HG03060 (cell line): ENCODE results near the gene ALG11.
"Not testable (repeated sequence)": the region's sequence is repeated elsewhere in the genome, so short reads cannot be mapped to it uniquely, and the experiment has no call there.

Source experiments
- ATAC-seq: cut with Tn5 transposase; IDR thresholded peaks from one replicate; pipeline ENCODE4 v1.9.1; 2021; ENCODE audit warnings: low read depth, moderate number of reproducible peaks; ENCODE audit not compliant: unreplicated experiment

Gene ALG11, protein sequence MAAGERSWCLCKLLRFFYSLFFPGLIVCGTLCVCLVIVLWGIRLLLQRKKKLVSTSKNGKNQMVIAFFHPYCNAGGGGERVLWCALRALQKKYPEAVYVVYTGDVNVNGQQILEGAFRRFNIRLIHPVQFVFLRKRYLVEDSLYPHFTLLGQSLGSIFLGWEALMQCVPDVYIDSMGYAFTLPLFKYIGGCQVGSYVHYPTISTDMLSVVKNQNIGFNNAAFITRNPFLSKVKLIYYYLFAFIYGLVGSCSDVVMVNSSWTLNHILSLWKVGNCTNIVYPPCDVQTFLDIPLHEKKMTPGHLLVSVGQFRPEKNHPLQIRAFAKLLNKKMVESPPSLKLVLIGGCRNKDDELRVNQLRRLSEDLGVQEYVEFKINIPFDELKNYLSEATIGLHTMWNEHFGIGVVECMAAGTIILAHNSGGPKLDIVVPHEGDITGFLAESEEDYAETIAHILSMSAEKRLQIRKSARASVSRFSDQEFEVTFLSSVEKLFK

DNA sequence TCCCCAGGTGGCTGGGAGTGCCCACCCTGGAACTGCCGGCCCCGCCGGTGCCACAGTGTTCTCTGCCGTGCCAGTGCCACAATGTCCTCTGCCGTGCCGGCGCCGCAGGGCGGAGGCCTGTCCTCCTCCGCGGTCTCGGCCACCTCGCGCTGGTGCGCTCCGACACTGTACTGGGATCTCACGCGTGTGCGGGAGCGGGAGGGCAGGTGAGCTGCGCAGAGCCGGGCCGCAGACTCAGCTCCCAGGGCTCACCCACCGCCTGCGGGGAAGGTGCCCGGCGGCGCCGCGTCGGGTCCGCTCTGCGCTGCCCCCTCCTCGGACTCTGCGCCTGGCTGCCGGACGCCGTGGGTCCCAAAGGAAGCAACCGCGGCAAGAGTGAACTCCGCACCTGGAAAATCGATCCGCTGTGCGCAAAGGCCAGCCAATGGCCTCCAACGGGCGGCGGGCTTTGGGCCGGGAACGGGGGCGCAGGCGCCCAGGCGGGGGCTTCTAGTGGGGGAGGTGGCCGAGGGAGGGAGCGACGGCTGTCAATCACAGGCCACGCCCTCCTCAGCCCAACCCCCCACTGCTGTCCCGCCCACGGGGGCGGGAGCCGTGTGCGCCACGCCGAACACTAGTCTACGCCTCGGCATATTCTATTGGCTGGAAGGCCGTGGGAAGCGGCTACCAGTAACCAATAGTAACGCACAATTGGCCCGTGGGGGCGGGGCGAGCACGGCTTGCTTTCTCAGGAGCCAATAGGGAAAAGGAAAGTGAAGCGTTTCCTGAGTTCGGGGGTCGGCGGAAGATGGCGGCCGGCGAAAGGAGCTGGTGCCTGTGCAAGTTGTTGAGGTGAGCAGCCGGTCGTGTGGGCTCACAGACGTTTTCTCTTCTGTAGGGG is at the start of gene ALG11:
ALG11 (plus strand) TSS at position 767 of the 880 bp plus-strand sequence; CDS start at position 788, 21 bp downstream.
- ATAC-seq, result peak; percentile 98

DNA sequence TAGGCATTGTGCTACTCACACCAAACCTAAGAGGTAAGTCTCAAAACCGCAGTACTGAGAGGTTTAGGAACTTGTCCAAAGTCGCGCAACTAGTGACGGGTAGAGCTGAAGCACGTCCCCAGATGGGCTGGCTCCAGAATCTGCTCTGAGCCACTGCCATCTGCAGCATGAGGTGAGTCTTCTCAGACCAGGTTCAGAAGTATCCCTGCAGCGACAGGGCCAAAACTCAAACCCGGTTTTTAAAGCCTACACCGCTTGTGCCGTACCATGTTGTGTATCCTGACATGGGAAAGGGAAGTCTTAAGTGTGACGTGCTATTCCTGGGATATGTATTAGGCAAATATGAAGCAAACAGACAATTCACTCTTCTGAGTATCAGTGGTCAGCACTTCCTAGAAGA is 46.0 kb upstream of the ALG11 start:
- no peak for ATAC-seq

DNA sequence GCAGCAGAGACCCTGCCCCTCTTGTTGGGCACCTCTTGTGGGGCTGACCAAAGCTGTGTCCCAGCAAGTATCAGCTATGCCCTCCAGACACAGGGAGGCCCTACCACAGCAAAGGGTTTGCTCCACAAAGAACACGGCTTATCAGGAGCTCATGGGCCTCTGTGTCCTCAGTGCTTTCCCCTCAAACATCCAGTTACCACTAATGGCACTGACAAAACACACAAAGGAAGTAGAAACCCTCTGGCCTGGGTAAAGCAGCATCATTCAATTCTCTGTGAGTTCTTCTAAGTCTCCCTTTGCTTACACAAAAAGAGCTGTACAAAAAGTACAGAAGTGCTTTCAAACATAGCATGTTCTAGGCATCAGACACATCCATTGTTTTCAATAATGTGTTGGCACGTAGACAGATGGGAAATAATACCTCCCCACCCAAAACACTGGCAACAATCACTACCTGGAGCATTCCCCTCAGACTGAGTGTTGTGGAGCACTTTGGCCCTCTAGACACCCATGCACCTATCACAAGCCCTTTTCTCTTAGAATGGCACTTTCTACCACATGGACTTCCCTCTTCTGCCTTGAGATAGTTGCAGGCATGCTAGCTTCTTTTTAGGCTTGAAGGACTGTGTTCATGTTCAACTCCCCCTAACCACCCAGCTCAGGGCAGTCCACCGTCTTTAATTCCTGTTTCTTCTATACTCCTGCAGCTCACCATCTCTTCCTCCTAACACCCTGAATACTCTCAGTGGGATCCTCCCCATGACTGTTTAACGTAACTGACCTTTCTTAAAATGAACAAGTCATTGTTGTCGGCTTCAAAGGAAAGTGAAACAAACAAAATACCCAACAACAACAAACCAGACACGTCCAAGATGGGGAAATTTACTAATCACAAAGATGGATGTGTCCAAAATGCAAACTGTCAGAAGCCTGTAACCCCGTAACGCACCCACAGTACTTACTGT is 44.4 kb upstream of the ALG11 start:
- ATAC-seq, result no peak

DNA sequence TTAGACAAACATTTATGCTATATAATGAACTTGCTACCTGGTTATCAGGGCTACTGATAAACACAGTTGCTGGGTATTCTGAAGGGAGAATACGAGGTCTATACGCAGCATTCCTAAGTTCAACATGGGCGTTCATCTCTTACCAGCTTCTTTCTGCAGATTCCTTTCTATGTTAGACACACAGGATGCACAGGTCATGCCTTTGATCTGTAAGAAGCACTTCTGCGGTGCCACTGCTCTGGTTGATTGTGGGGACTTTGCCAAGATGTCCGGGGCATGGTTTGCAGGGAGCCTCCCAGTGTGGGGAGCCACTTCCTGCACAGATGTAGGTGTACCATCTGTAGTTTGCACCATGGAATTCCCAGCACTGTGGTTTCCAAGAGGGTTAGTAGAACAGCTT is 41.8 kb upstream of the ALG11 start:
- ATAC-seq, result no peak

DNA sequence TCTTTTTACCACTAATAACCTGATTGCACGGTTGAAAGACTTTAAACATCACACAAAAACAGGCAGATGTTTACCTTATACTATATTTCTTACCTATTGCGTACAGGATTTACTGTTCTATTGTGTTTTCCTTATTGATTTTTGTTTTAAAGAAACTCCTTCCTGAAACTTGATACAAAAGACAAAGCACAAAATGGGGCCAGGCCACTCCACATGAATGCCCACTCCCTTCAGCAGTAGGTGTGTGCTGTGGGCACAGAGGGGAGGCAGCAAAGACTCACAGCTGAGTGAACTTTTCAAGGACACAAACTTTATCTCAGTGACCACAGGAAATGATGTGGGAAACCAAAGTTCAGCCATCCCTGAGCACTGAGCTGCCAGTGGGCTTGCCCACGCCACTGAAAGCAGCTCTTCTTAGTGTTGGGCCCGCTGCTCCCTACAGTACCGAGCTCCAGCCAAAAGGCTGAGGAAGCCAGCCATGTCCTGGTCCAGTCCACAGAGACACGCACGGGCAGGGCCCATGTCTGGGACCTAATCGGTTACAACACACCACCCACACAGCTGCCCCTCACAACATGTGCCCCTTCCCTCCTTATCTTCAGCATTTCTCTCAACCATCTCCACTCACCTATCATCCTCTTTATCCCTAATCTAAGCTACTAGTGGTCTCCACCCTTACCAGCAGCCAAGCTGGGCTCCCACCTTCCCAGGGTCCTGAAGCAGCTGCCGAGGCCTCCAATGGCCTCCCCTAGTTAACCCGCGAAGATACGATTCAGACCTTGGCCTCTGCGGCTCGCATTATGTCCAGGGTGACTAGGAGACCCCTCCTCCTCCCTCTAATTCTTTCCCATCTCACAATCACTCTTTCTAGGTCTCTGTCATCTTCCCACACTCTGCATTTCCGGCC is 40.4 kb upstream of the ALG11 start:
- no peak for ATAC-seq

DNA sequence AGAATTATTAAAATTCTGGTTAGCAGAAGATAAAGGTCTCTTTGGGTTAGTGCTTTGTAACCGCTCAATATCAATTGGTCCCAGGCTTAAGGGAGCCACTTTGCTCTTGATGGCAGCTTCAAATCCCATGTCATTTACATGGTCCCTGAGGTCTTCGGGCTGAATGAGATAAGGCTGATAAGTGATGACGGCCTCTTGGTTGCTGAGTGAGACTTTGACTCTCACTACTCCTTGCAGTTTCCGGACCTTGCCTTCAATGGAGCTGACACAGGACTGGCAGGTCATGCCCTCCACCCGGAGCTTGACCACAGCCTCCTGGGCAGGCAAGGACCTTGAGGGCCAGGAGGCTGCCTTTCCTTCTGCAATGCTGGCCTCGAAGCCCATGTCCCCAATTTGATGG is 37.7 kb upstream of the ALG11 start:
- no peak for ATAC-seq

DNA sequence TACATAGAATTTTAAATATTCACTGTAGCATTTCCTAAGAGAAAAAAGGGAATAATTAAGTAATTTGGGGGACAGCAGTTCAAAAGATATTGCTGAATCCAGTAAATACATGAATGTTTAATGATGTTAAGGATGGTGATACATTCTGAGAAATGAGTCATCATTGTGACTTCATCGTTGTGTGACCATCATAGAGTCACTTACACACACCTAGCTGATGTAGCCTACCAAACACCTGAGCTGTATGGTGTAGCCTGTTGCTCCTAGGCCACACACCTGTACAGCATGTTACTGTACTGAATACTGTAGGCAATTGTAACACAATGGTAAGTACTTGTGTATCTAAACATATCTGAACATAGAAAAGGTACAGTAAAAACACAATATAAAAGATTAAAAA is 35.8 kb upstream of the ALG11 start:
- ATAC-seq, result no peak

DNA sequence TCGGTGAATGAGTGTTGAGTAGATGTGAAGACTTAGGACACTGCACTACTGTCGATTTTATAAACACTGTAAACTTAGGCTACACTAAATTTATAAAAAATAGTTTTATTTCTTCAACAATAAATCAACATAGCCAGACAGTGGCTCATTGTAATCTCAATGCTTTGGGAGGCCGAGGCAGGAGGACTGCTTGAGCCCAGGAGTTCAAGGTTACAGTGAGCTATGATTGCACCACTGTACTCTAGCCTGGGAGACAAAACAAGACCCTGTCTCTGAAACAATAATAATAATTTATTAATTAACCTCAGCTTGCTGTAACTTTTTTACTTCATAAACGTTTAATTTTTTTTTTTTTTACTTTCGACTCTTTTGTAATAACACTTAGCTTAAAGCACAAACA is 35.3 kb upstream of the ALG11 start:
- no peak for ATAC-seq

DNA sequence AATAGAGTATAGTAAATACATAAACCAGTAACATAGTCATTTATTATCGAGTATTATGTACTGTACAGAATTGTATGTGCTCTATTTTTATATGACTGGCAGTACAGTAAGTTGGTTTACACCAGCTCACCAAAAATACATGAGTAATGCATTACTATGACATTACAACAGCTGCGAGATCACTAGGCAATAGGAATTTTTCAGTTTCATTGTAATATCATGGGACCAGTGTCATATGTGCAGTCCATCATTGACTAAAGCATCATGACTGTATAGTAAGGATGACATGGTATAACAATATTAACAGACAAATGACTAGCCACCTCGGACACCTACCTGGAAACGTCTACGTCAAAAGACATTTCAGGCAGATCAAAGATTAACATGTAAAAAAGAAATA is 34.6 kb upstream of the ALG11 start:
- no peak for ATAC-seq

DNA sequence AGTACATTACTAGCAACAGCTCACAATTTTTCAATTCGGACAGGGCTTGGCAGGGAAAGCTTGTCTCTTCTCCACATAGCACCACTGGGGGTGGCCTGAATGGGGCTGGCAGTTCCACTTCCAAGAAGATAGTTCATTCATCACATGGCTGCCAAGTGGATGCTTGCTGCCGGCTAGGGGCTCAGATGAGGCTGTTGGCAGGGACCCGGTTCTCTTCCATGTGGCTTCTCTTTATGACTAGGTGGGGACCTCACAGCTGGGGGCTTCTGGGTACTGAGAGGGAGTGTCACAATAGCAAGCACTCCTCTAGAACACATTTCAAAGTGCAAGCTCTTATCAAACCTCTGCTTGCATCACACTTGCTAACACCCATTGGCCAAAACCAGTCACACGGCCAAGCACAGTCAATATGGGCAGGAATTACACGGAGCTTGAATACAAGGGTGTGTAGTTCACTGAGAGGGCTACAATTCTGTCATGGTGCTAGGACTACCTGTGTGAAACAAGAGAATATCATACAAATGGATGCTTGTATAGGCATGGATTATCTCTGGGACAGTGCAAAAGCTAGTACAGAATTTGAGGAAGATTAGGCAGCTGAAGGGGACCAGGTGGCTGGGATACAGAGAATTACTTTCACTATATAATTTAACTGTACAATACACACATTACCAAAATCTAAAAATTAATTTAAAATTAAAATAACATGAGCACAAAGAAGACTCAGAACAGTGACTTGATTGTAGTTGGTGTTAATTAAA is 33.2 kb upstream of the ALG11 start:
- ATAC-seq, result no peak

DNA sequence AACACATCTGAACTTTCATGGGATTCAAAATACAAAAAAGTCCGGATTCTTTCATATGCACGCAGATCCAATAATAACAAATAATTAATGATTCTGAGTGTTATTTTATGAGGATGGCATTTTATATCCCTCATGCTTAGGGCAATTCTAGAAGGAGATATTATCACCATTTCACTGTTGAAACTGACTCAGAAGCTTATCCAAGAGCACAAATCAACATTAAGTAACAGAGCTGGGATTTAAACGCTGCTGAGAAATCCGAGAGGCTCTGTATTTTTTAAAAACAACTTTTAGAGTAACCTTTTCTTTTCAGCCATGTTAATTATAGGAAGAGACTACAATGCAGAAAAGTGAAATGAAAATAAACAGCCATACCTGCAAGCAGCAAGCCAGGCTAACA is 31.3 kb upstream of the ALG11 start:
- no peak for ATAC-seq

DNA sequence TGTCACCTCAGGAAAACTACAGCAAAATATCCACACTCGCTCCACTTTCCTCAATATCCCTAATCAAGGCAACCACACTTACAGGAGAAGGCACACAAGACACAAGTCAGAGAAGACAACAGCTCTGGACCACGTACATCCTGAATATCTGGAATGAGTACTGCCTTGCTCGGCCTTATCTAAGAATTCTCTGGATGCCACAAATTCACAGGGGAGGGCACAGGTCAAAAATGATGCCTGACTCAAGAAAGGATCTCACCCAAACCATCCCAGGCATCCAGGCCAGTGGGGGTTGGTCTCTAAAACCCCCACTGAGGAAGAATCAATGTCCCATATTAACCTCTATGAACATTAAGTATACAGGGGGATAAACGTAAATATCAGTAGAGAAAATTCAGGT is 30.8 kb upstream of the ALG11 start:
- ATAC-seq, result no peak

DNA sequence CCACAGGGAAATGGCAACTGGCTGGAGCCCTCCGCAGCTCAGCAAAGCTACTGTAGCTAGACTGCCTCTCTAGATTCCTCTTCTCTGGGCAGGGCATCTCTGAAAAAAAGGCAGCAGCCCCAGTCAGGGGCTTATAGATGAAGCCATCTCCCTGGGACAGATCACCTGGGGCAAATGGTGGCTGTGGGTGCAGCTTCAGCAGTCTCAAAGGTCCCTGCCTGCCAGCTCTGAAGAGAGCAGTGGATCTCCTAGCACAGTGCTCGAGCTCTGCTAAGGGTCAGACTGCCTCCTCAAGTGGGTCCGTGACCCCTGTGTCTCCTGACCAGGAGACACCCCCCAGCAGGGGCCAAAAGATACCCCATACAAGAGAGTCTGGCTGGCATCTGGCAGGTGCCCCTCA is 28.9 kb upstream of the ALG11 start:
- ATAC-seq, result not testable (repeated sequence)

DNA sequence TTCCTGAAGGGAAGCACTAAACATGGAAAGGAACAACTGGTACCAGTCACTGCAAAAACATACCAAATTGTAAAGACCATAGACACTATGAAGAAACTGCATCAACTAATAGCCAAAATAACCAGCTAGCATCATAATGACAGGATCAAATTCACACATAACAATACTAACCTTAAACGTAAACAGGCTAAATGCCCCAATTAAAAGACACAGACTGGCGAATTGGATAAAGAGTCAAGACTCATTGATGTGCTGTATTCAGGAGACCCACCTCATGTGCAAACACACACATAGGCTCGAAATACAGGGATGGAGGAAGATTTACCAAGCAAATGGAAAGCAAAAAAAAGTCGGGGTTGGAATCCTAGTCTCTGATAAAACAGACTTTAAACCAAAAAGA is 27.3 kb upstream of the ALG11 start:
- not testable (repeated sequence) for ATAC-seq

DNA sequence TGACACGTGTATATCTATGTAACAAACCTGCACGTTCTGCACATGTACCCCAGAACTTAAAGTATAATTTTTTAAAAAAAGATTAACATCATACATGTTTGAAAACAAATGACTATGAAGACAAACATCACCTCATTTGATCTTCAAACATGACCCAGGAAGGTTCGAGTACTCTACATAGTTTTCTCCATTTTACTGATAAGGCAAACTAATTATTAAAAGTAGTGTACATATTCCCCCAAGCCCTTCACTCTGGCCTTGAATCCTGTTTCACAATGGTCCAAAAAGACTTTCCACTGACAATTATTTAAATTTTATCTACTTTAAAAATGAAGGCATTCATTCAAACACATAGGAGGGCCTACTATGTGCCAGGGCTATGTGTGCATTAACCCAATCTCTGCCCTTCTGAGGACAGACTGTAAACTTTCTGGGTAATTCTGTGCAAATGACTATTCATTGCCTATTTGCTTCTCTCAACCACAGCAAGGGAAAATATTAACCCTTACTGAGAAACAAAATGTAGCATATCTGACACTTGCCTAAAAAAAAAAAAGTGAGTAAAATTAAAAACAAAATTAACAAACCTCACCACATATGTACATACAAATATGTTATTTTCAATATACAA is 23.1 kb upstream of the ALG11 start:
- ATAC-seq, result no peak

DNA sequence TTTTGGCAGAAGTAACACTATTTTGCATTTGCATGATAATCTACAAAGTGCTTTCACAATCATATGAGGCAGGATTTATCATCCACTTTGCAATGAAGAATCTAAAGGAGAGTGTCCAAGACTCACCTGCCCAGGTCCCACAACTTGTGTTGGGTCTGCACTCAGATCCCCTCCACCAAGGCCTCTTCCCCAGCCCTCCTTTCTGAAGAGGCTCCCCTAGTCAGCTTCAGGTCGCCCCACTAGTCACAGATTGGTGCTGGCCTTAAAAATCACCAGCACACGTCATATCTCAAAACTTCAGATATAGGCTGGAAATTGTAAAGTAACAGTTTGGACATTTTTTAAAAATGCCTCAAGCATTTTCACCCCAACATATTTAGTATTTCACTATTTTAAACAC is 18.5 kb upstream of the ALG11 start:
- ATAC-seq, result no peak

DNA sequence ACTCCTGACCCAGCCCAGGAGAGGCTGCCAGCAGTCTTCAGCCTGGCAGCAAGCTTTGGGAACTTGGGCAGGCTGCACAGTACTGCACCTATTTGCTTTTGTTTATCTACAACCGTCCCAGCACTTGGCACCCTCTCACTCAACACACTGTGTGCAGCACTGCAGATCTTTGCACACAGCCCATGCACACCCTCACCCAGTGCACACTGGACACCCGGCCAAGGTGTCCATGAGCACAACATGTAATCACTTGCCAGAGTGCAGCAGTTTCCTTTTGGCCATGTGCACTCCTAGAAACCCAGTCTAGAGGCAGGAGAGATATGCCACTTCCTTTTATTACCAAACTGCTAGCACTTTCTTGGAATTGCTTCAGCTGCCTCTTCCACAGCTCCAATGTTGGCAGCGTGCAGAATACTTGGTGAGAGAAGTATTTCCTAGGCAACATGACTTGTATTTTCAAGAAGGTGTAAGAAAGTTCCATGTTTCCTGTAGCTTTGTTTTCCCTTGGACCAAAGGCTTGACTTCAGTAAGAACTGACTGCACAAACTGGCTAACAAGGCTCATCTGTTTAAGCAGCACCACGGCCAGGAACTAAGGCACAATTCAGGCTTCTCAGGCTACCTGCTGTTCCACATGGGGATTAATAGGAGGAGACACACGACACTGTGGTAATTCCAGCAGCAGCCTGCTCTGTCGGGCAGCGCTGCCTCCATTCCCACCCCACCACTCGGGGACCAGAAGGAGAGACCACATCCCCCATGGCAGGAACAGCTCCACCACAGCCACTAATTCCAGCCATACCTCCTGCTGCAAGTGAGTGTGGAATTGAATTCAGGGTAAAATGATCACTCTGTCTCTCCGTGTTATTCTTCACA is 16.3 kb upstream of the ALG11 start:
- ATAC-seq, result no peak
